ES-I3 (cell line): ENCODE data around the gene C18orf63.
A peak's percentile ranks its signal among the peaks of the same experiment; 100 is the strongest.
"Not testable (repeated sequence)": the region's sequence is repeated elsewhere in the genome, so short reads cannot be mapped to it uniquely, and the experiment has no call there.

ENCODE experiments used
- H3K36me3 ChIP-seq: 2 replicates; pipeline ENCODE4 v1.6.1; 2013; ENCODE audit warnings: mild to moderate bottlenecking, low read length, control low read depth, moderate library complexity; ENCODE audit not compliant: insufficient read depth
- H3K4me1 ChIP-seq: 2 replicates; pipeline ENCODE4 v1.6.1; 2013; ENCODE audit warnings: mild to moderate bottlenecking, control low read depth, low read length; ENCODE audit not compliant: insufficient read depth
- H3K9ac ChIP-seq: 2 replicates; pipeline ENCODE4 v1.6.1; 2013; ENCODE audit warnings: low read depth, mild to moderate bottlenecking, low read length, moderate library complexity
- H3K9me3 ChIP-seq: 2 replicates; pipeline ENCODE4 v1.6.1; 2013; ENCODE audit warnings: mild to moderate bottlenecking, low read length, moderate library complexity; ENCODE audit not compliant: control insufficient read depth, insufficient read depth

C18orf63 gene

GRCh38 chr18:74281980-74282754 is 33.5 kb upstream of the C18orf63 start:
- H3K9ac ChIP-seq: no peak overlapping the region
- H3K36me3 ChIP-seq: no peaks in the 10 kb centered on the region
- no peaks in the 10 kb centered on the region; the same call in 1 of the 2 replicates for H3K9me3 ChIP-seq
- H3K4me1 ChIP-seq: peaks cover 32% of the 10 kb centered on the region

GRCh38 chr18:74282755-74283554 is 32.7 kb upstream of the C18orf63 start:
- H3K9ac ChIP-seq: no peak overlapping the region
- H3K9me3 ChIP-seq: no peaks in the 10 kb centered on the region
- no peaks in the 10 kb centered on the region for H3K36me3 ChIP-seq
- H3K4me1 ChIP-seq: peaks cover 32% of the 10 kb centered on the region

DNA sequence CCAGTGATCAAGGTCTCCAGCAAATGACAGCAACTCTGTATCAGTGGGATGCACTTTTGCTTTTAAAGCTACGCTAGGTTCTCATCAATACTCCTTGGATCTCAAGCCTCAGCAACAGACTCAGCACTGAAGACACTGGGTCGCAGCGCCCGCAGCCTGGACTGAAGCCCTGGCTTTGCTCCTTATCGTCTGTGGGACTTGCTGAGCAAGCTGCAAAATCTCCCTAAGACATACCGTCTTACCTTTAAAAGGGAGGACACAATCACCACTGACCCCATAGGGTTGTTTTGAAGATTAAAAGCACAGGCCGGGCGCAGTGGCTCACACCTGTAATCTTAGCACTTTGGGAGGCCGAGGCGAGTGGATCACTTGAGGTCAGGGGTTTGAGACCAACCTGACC is 32.0 kb upstream of the C18orf63 start:
- H3K36me3 ChIP-seq: no peaks in the 10 kb centered on the region
- no peak overlapping the region for H3K9ac ChIP-seq
- H3K9me3 ChIP-seq: no peaks in the 10 kb centered on the region
- H3K4me1 ChIP-seq: peaks cover 32% of the 10 kb centered on the region

DNA sequence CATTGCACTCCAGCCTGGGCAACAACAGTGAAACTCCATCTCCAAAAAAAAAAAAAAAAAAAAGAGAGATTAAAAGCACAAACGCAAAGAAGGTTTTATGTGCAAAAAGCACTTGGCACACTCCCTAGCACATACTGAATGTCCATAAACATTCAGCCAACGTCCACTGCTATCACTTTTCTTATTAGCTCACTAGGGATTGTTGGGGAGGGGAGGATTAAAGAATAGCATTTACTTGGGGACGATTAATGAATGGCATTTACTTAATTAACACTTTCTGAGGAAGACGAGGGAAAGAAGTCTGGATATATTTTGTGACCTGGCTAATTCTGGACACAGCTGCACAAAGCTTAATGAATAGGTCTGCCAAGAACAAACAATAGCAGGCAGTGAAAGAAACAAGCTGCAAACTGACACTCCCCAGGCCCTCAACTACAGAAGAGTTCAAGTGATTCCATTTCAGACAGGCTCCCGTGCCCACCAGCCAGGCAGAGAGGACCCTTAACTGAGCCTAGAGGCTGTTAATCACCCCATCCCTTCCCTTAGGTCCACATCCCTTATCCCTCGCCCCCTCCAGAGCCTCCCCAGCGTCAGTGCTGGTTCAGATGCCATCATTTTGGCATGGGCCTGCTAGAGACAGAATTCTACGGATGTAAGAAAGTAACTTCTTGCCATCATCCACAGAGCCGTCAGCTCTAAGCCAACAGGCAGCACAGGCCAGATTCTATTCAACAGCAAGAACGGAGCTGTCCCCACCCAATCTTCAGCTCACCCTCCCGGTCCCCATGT is 31.3 kb upstream of the C18orf63 start:
- Histone ChIP-seq H3K9me3 (no peaks in the 10 kb centered on the region), H3K4me1 (peaks cover 38% of the 10 kb centered on the region), H3K36me3 (no peaks in the 10 kb centered on the region), H3K9ac (no peak overlapping the region)

- Histone ChIP-seq H3K4me1 (peaks cover 38% of the 10 kb centered on the region), H3K9ac (no peak overlapping the region), H3K36me3 (no peaks in the 10 kb centered on the region), H3K9me3 (no peaks in the 10 kb centered on the region)
Observed at GRCh38 chr18:74284980-74285355, 30.7 kb upstream of the C18orf63 start.

DNA sequence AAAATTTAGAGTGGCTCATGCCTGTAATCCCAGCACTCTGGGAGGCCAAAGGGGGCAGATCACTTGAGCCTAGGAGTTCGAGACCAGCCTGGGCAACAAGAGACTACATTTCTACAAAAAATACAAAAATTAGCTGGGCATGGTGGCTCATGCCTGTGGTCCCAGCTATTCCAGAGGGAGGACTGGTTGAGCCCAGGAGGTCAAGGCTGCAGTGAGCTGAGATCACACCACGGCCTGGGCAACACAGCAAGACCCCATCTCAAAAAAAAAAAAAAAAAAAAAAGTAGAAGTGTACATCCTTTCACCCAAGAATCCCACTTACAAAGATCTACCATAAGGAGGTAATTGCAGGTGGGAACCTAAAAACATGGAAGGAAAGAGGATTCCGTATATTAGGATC is 30.1 kb upstream of the C18orf63 start:
- not testable (repeated sequence) for H3K9me3 ChIP-seq, H3K36me3 ChIP-seq, H3K9ac ChIP-seq
- H3K4me1 ChIP-seq: peaks cover 38% of the 10 kb centered on the region

DNA sequence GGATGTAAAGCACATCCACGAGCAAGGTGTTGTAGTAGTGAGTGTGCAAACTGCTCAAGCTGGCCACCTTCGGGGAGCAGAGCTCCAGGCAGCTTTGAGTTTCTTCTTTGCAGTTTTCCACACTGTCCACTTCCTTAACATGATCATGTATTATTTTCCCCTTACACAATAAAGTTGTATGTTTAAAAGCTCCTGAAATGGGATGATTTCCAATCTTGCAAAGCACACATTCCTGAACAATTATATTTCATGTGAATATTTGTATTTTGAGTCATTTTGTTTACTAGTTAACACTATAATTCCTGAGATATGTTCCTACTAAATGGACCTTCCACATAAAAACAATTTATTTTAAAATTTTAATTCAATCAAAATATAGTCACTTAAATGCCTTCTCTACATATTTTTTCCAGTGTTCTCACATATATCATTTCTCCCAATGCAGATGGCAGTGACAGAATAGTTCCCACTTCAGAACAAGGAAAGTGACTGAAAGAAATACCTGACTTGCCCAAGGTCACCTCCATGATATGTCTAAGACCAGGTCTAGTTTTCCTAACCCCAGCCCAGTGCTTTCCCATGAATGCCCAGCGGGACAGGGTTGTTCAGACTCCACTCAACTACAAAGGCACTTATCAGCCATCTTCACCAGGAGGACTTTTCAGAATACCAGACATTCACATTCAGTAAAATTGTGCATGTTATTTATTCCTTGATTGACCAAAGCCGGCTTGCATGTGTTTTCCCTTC is 29.4 kb upstream of the C18orf63 start:
- Histone ChIP-seq H3K4me1 (peaks cover 31% of the 10 kb centered on the region), H3K36me3 (no peaks in the 10 kb centered on the region), H3K9me3 (no peaks in the 10 kb centered on the region), H3K9ac (no peak overlapping the region)

DNA sequence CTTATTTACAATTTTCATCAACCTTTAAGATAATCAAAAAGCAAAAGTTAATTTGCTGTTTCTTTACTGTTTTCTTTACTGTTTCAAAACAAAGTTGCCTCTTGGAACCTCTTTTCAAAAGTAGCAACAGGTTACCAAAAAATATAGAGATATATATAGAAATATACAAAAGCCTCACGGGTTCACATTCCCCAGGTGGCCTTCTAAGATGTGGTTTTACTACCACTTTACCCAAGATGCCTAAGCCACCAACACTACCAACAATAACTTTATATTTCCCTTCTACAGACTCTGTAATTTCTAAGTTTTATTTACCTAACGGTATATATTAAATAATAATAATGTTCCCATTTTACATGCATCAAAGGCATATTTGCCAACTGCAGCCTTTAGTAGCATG is 28.8 kb upstream of the C18orf63 start:
- peaks cover 26% of the 10 kb centered on the region for H3K4me1 ChIP-seq

GRCh38 chr18:74288041-74288440 is 27.6 kb upstream of the C18orf63 start:
- no peaks in the 10 kb centered on the region for H3K9me3 ChIP-seq
- peaks cover 14% of the 10 kb centered on the region for H3K4me1 ChIP-seq
- no peak overlapping the region for H3K9ac ChIP-seq
- H3K36me3 ChIP-seq: no peaks in the 10 kb centered on the region

More for the DNA sequence above, 28.8 kb upstream of the C18orf63 start:
- Histone ChIP-seq H3K36me3 (no peaks in the 10 kb centered on the region), H3K9me3 (no peaks in the 10 kb centered on the region), H3K9ac (no peak overlapping the region)

GRCh38 chr18:74288730-74289129 is 26.9 kb upstream of the C18orf63 start:
- no peak overlapping the region for H3K9ac ChIP-seq
- no peaks in the 10 kb centered on the region for H3K36me3 ChIP-seq
- peaks cover 7% of the 10 kb centered on the region for H3K4me1 ChIP-seq

GRCh38 chr18:74289137-74289536 is 26.5 kb upstream of the C18orf63 start:
- Histone ChIP-seq H3K36me3 (no peaks in the 10 kb centered on the region), H3K9ac (no peak overlapping the region), H3K4me1 (peaks cover 6% of the 10 kb centered on the region; the same call in 1 of the 2 replicates), H3K9me3 (no peaks in the 10 kb centered on the region)

More at GRCh38 chr18:74288730-74289129, 26.9 kb upstream of the C18orf63 start:
- H3K9me3 ChIP-seq: no peaks in the 10 kb centered on the region

- Histone ChIP-seq H3K4me1 (peaks cover 6% of the 10 kb centered on the region; the same call in 1 of the 2 replicates), H3K9me3 (no peaks in the 10 kb centered on the region), H3K9ac (no peak overlapping the region), H3K36me3 (no peaks in the 10 kb centered on the region)
Observed at GRCh38 chr18:74290021-74290420, 25.6 kb upstream of the C18orf63 start.

DNA sequence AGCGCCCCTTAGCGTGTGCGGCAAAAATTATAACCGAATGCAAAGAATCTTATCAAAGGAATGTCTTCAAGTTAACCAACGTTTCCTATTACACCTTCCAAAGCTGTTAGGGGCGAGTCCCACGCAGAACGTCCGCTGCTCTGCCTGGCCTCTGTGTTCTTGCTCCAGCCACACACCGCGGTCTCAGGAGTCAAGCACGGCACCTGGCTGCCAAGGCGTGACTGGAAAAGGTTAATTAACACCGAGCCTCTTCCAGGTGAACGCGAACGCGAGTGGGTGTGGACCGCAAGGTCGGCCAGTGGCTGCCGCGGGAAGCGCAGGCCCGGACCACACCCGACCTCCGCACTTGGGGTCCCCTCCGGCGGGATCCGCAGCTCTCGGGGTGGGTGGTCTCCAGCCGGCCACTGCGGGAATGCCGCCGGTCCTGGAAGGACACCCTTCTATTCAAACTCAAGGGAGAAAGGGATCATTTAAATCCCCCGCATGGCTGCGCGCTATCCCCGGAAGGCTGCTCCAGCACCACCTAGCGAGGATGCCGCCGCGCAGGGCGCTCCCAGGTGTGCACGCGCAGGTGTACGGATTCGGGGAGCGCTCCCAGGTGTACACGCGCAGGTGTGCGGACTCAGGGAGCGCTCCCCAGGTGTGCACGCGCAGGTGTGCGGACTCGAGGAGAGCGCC is 24.7 kb upstream of the C18orf63 start:
- Histone ChIP-seq H3K9ac (peak overlapping the region; percentile 77), H3K9me3 (no peaks in the 10 kb centered on the region), H3K4me1 (peaks cover 6% of the 10 kb centered on the region; the same call in 1 of the 2 replicates), H3K36me3 (no peaks in the 10 kb centered on the region)
